HFFc6 (cell line): ENCODE data around the gene GABPA. TPM values are rescaled to one million over a fixed set of nuclear protein-coding genes. Genes with fewer than 3 reads are reported as not detected.
A peak's percentile ranks its signal among the peaks of the same experiment; 100 is the strongest.

ENCODE experiments used
- DNase-seq: peaks from one replicate; pipeline ENCODE4 v3.0.0-alpha.2; 2018
- H3K27ac Mint-ChIP-seq: 2 replicates; pipeline ENCODE4 v1.8.0; 2020; ENCODE audit warnings: mild to moderate bottlenecking, mixed read lengths
- H3K27me3 Mint-ChIP-seq: 2 replicates; pipeline ENCODE4 v1.8.0; 2021; ENCODE audit warnings: mild to moderate bottlenecking, moderate library complexity, mixed read lengths; ENCODE audit not compliant: insufficient read depth
- H3K36me3 Mint-ChIP-seq: 2 replicates; pipeline ENCODE4 v1.8.0; 2021; ENCODE audit warnings: low read depth, mixed read lengths
- H3K4me1 Mint-ChIP-seq: 2 replicates; pipeline ENCODE4 v1.8.0; 2020; ENCODE audit warnings: low read depth, mixed read lengths
- H3K4me3 Mint-ChIP-seq: 2 replicates; pipeline ENCODE4 v1.8.0; 2020; ENCODE audit warnings: mild to moderate bottlenecking, moderate library complexity, mixed read lengths
- H3K9me3 Mint-ChIP-seq: 2 replicates; pipeline ENCODE4 v1.8.0; 2020; ENCODE audit warnings: mild to moderate bottlenecking, mixed read lengths
- CTCF ChIP-seq: fragments of 200-600 bp; sonication (generic); IDR thresholded peaks from 2 replicates; pipeline ENCODE4 v1.5.0; 2021; ENCODE audit warnings: antibody characterized with exemption, mild to moderate bottlenecking
- total RNA-seq, 6 experiments: library from RNA; stranded (reverse); fragmentation: NEBNext Ultra II Directional; extraction: Animal tissue kit (Norgen Biotek cat#: 25700); gene quantifications; 2 replicates in 1 of 6; 3 replicates in 5 of 6; pipeline ENCODE4 v1.2.3, GENCODE V29; 2021

The GABPA gene
- total RNA-seq, 6 experiments from 2014 or later = 15.6 to 20.1 (median 18.4) TPM

GRCh38 chr21:25734654-25734903, 193 bp upstream of the GABPA start:
- H3K36me3 Mint-ChIP-seq = peaks cover 18% of the 10 kb centered on the region; the same call in 1 of the 2 replicates
- peaks cover 35% of the 10 kb centered on the region for H3K4me1 Mint-ChIP-seq
- peak overlapping the region; percentile 100 for H3K4me3 Mint-ChIP-seq
- H3K27ac Mint-ChIP-seq = peak overlapping the region; percentile 100
- no peak for DNase-seq
- no peaks in the 10 kb centered on the region for H3K9me3 Mint-ChIP-seq
- no peak for TF ChIP-seq CTCF
- peaks cover 4% of the 10 kb centered on the region; the same call in 1 of the 2 replicates for H3K27me3 Mint-ChIP-seq

DNA sequence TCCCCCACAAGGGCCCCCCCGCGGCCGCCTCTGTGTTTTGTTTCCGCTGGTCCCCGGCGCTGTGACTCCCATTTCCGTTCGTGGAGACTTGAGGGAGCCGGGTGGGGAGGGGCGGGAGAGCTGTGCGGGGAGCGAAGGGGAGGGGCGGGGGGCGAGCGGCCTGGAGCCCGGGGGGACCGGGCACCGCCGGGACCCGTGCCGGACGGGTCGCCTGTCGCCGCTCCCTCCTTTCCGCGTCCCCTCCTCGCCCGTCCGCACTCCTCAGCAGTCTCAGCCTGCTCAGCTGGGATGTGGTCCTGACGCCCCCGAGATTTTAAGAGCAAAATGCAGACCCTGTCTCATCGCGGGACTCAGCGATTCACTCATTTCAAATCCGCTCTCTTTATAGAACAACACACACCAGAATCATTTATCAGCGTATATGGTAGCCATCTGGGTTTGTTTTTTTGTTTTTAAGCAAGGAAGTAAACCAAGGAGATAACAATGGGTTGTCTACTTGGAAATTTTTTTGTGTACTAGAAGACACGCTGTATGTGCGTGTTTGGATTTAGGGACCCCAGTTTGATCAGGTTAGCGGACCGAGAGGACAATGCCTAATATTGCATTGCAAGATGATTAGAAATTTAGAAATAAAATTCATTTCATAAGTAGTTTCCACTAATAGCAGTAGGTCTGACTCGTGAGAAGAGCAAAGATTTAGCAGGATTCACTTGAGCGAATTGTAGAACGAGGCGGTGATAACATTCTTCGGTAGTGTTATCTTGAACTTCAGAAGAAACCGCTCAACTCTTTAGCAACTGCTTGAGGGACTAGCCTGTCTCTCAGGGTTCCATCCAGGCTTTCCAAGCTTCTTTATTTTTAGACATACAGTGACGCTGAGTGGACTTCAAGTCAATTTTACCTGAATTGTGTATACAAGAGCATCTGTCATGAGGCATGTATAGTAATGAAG, 1.1 kb downstream of the GABPA start:
- Mint-ChIP-seq H3K4me1 (peaks cover 35% of the 10 kb centered on the region), H3K27me3 (peaks cover 4% of the 10 kb centered on the region; the same call in 1 of the 2 replicates), H3K9me3 (no peaks in the 10 kb centered on the region), H3K36me3 (peaks cover 18% of the 10 kb centered on the region; the same call in 1 of the 2 replicates), H3K4me3 (peak overlapping the region; percentile 100), H3K27ac (peak overlapping the region; percentile 97)
- DNase-seq = peak; percentile 67
- TF ChIP-seq CTCF = no peak

DNA sequence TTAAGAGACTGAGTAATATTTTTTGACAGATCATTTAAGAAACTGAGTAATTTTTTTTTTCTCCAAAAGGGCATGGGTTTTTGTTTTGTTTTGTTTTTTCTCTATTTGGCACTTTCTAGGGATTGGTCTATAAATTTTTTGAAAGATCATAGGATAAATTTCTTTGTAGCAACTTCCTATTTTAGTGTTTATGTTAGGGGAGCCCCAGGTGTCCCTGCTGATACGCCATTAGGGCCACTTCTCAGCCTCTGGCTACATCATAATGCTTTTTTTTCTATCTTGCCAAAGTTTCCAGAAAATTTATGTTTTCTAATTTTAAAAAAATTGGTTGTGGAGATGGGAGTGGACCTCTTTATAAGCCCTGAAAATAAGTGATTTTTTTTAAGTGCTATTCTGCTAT, 2.6 kb downstream of the GABPA start:
- H3K27ac Mint-ChIP-seq = no peak overlapping the region
- peak overlapping the region; percentile 100 for H3K4me3 Mint-ChIP-seq
- TF ChIP-seq CTCF = no peak

DNA sequence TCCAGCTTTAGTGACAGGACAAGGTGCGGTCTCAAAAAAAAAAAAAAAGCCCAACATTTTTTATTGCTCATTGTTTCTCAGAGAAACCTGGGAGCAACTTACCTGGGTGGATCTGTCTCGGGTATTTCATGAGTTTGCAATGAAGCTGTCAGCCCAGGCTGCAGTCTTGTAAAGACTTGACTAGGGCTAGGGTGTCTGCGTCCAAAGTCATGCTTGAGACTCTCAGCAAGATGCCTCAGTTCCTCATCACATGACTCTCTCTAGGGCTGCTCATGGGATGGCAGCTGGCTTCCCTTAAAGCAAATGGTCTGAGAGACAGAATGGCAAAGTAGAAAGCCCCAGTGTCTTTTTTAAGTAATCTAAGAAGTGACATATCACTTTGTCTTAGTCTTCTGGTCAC, 8.1 kb downstream of the GABPA start:
- no peak for TF ChIP-seq CTCF
- Mint-ChIP-seq H3K27me3 (no peaks in the 10 kb centered on the region; the same call in 1 of the 2 replicates), H3K27ac (no peak overlapping the region), H3K4me3 (no peak overlapping the region), H3K36me3 (no peaks in the 10 kb centered on the region), H3K4me1 (no peaks in the 10 kb centered on the region), H3K9me3 (no peaks in the 10 kb centered on the region)
- no peak for DNase-seq

More for the DNA sequence above, 2.6 kb downstream of the GABPA start:
- Mint-ChIP-seq H3K4me1 (peaks cover 29% of the 10 kb centered on the region), H3K9me3 (no peaks in the 10 kb centered on the region), H3K27me3 (peaks cover 4% of the 10 kb centered on the region; the same call in 1 of the 2 replicates), H3K36me3 (peaks cover 14% of the 10 kb centered on the region; the same call in 1 of the 2 replicates)
- DNase-seq = no peak

- no peaks in the 10 kb centered on the region for H3K27me3 Mint-ChIP-seq
- H3K36me3 Mint-ChIP-seq = no peaks in the 10 kb centered on the region
- DNase-seq = no peak
- no peak overlapping the region for H3K4me3 Mint-ChIP-seq
- H3K9me3 Mint-ChIP-seq = no peaks in the 10 kb centered on the region
- no peak overlapping the region for H3K27ac Mint-ChIP-seq
- H3K4me1 Mint-ChIP-seq = no peaks in the 10 kb centered on the region
- TF ChIP-seq CTCF = no peak
Observed at GRCh38 chr21:25744854-25745253, 10.1 kb downstream of the GABPA start.
